Activated CD8-positive, alpha-beta T cell treated with anti-CD3 and anti-CD28 coated beads for 36 hours (primary cell): ENCODE data around the gene NLRP3. TPM values are rescaled to one million over a fixed set of nuclear protein-coding genes. Genes with fewer than 3 reads are reported as not detected.

Experiments used
- ATAC-seq: fragments of 200-7000 bp; cut with Tn5 transposase; one replicate; pipeline ENCODE4 v1.10.0; 2021; ENCODE audit warnings: mild to moderate bottlenecking, moderate library complexity
- CTCF ChIA-PET: fragments of 350-600 bp; sonication (Branson Sonifier 250); formaldehyde crosslinking; loops from one replicate; lab custom pipeline; 2021; ENCODE audit warnings: antibody characterized with exemption; lab: Charles Lee
- POLR2A ChIA-PET: fragments of 350-600 bp; sonication (Branson Sonifier 250); formaldehyde crosslinking; loops from one replicate; lab custom pipeline; 2021; ENCODE audit warnings: antibody characterized with exemption; lab: Charles Lee
- DNase-seq: peaks from one replicate; pipeline ENCODE4 v3.0.0-alpha.2; 2020
- H3K27ac Mint-ChIP-seq: one replicate; pipeline ENCODE4 v1.8.0; 2021; ENCODE audit warnings: mild to moderate bottlenecking, mixed read lengths
- H3K27me3 Mint-ChIP-seq: one replicate; pipeline ENCODE4 v1.8.0; 2021; ENCODE audit warnings: mixed read lengths
- H3K36me3 Mint-ChIP-seq: one replicate; pipeline ENCODE4 v1.8.0; 2021; ENCODE audit warnings: low read depth, mixed read lengths
- H3K4me1 Mint-ChIP-seq: one replicate; pipeline ENCODE4 v1.8.0; 2021; ENCODE audit warnings: low read depth, mixed read lengths
- H3K4me3 Mint-ChIP-seq: one replicate; pipeline ENCODE4 v1.8.0; 2021; ENCODE audit warnings: mild to moderate bottlenecking, moderate library complexity, mixed read lengths
- H3K9me3 Mint-ChIP-seq: one replicate; pipeline ENCODE4 v1.8.0; 2021; ENCODE audit warnings: mixed read lengths
- intact Hi-C: fragments of 100-400 bp; cut with micrococcal nuclease; formaldehyde crosslinking; loops from one replicate; pipeline ENCODE4 v1.10.0; 2022
- total RNA-seq, 2 experiments: library from RNA; stranded (reverse); gene quantifications; one replicate each; pipeline ENCODE4 v1.2.3, GENCODE V29; 2021
- TF ChIP-seq, protein P1 (sequence below): fragments of 200-600 bp; IDR thresholded peaks from one replicate; pipeline ENCODE4 v1.8.0; 2022; ENCODE audit warnings: antibody characterized with exemption, mild to moderate bottlenecking

Gene NLRP3
- total RNA-seq, 2 experiments from 2014 or later = 3.2 to 3.6 TPM

GRCh38 chr1:247435030-247435758 is 19.2 kb downstream of the NLRP3 start:
- no peak for DNase-seq
- Mint-ChIP-seq H3K27ac (no peak overlapping the region), H3K4me3 (no peak overlapping the region), H3K9me3 (no peaks in the 10 kb centered on the region), H3K36me3 (peaks cover 8% of the 10 kb centered on the region), H3K27me3 (no peaks in the 10 kb centered on the region), H3K4me1 (peaks cover 2% of the 10 kb centered on the region)
- ChIA-PET CTCF (interaction anchor here (1.1 to 1.6 kb wide), 2 partner anchors 14 to 45 kb away, joined by 3 to 5 read pairs; no protein-coding TSS in a partner anchor), POLR2A (no interaction called here)
- TF ChIP-seq, protein P1, sequence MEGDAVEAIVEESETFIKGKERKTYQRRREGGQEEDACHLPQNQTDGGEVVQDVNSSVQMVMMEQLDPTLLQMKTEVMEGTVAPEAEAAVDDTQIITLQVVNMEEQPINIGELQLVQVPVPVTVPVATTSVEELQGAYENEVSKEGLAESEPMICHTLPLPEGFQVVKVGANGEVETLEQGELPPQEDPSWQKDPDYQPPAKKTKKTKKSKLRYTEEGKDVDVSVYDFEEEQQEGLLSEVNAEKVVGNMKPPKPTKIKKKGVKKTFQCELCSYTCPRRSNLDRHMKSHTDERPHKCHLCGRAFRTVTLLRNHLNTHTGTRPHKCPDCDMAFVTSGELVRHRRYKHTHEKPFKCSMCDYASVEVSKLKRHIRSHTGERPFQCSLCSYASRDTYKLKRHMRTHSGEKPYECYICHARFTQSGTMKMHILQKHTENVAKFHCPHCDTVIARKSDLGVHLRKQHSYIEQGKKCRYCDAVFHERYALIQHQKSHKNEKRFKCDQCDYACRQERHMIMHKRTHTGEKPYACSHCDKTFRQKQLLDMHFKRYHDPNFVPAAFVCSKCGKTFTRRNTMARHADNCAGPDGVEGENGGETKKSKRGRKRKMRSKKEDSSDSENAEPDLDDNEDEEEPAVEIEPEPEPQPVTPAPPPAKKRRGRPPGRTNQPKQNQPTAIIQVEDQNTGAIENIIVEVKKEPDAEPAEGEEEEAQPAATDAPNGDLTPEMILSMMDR = no peak
- no peak for ATAC-seq
- intact Hi-C loops = no loop called here

- Mint-ChIP-seq H3K27me3 (no peaks in the 10 kb centered on the region), H3K27ac (no peak overlapping the region), H3K4me3 (no peak overlapping the region), H3K4me1 (no peaks in the 10 kb centered on the region), H3K9me3 (no peaks in the 10 kb centered on the region), H3K36me3 (peaks cover 8% of the 10 kb centered on the region)
- ChIA-PET POLR2A (no interaction called here), CTCF (interaction anchor here (1.1 to 1.6 kb wide), 2 partner anchors 13 to 46 kb away, joined by 3 to 5 read pairs; no protein-coding TSS in a partner anchor)
- intact Hi-C loops = no loop called here
- ATAC-seq (no peak), DNase-seq (no peak)
- TF ChIP-seq, protein P1 = no peak
These were observed 19.8 kb downstream of the NLRP3 start for GRCh38 chr1:247435759-247436147.

DNA sequence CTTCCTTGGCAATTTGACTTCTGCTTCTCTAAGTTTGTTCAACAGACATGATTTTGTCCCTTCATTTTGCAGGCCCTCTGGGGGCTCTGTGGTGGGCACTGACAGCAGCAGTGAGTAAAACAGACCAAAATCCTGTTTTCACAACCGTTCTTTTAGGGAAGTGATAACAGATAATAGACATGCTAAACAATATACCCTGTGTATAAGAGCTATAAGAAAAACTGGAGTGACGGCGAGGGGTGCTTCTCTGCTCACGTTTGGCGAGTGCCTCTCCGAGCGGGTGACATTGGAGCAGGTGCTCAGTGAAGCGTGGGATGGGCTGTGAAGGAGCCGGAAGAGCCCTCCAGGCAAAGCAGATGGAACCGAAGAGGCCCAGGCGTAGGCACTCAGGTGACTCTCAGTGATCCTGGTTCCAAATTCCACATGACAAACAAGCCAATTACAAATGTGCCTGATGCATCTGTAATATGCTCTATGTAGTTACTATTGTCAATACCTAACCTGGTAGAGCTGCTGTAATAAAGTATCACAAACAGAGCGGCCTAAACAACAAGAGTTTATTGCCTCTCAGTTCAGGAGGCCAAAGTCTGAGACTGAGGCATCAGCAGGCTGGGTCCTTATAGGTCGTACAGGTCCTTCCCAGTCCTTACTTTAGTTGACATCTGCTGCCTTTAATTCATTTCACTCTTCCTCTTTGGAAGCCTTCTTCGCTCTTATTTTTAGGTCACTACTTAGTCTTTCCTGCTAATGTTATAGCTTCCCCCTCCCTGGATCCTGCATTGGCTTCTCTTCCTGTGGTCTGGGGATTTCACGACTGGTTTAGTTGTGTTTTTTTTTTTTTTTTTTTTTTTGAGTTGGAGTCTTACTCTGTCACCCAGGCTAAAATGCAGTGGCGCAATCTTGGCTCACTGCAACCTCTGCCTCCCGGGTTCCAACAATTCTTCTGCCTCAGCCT is 21.9 kb downstream of the NLRP3 start:
- Mint-ChIP-seq H3K27me3 (no peaks in the 10 kb centered on the region), H3K4me3 (no peak overlapping the region), H3K4me1 (no peaks in the 10 kb centered on the region), H3K27ac (no peak overlapping the region), H3K36me3 (peaks cover 3% of the 10 kb centered on the region), H3K9me3 (no peaks in the 10 kb centered on the region)
- intact Hi-C loops = no loop called here
- DNase-seq = no peak
- ATAC-seq = no peak
- CTCF ChIA-PET = no interaction called here
- TF ChIP-seq, protein P1 = no peak
- POLR2A ChIA-PET = no interaction called here

DNA sequence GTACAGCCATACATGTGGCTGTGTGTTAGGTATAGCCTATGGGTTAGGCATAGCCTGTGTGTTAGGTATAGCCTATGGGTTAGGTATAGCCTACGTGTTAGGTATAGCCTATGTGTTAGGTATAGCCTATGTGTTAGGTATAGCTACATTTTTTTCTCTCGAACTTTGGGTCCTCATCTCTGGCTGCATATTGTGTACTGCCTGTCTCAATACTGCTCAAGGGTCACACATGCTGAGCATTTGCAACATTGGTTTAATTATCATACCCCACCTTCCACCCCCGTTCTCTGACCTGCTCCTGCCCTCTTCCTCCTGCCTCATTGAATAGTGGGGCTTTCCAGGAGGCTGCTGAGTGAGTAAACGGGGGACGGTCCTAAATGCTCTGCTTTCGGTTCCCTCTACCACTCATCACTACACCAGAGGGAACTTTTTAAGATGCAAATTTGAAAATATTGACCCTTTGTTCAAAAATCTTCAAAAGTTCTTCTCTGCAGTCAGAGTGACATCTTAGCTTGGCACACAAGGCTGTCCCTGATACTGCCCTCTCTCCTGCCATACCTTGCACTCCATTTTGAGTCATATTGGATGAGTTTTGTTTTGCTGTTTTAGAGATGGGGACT is 24.1 kb downstream of the NLRP3 start:
- peaks cover 7% of the 10 kb centered on the region for H3K36me3 Mint-ChIP-seq
- no peak overlapping the region for H3K4me3 Mint-ChIP-seq
- H3K4me1 Mint-ChIP-seq = no peaks in the 10 kb centered on the region
- TF ChIP-seq, protein P1 = no peak
- POLR2A ChIA-PET = no interaction called here
- CTCF ChIA-PET = interaction anchor here (1.7 kb wide), 1 partner anchor 19 kb away, joined by 4 read pairs; no protein-coding TSS in a partner anchor
- no peak overlapping the region for H3K27ac Mint-ChIP-seq
- intact Hi-C loops = no loop called here
- ATAC-seq = peak; percentile 81
- no peaks in the 10 kb centered on the region for H3K9me3 Mint-ChIP-seq
- DNase-seq = no peak
- H3K27me3 Mint-ChIP-seq = no peaks in the 10 kb centered on the region
